ENCODE measurements around the gene PIAS4.

DNA sequence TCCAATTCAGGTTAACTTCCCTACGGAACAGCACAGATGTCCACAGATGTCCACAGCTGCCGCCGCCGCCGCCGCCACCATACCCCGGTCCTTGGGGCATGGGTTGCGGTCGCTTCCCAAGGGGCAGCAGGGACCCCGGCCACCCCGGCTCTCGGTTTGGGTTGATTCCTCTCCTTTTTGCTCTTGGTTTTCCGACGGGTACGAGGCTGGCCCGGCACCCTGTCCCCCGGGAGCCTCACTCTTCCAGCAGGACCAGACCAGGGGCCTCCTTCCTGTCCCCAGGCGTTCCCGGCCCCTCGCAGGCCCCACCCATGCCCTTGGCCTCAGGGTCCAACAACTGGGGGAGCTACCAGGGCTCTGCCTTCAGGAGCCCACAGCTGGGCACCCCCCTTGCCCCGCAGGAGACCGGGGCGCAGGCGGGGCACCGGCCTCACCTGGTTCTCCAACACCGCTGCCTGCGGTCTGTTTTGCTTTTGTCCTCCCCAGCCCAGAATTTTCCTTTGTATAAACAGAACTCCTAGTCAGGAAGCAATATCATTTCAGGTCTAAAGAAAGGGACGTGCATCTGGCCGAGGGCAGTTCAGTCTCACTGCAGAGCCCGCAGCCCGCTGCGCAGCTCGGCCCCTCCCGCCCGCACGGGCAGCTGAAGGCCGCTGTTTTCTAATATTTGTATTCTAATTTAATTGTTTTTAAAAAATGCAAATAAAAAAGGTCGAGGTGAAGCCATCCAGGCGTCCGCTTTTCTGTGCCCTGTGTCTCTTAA, 31.3 kb downstream of the PIAS4 start:
- no peak for TF ChIP-seq CTCF (IDR thresholded peaks at IDR 0.05)
- TF ChIP-seq POLR2A (IDR thresholded peaks at IDR 0.05) = no peak

Measured in body of pancreas (tissue), 4 donors.